ENCODE results near the gene CCSER1. TPM values are rescaled to one million over a fixed set of nuclear protein-coding genes. Genes with fewer than 3 reads are reported as not detected.
A peak's percentile ranks its signal among the peaks of the same experiment; 100 is the strongest.

Gene CCSER1
- total and polyA plus RNA-seq, 9 donors, result 0.21 to 8.3 (median 3.2) TPM

GRCh38 chr4:90126805-90127204, 389 bp upstream of the CCSER1 start:
- no peak for TF ChIP-seq POLR2A (IDR thresholded peaks at IDR 0.05)
- no peak for TF ChIP-seq EP300 (IDR thresholded peaks at IDR 0.05)
- no peak for TF ChIP-seq CTCF (IDR thresholded peaks at IDR 0.05)
- Histone ChIP-seq H3K36me3 (no peaks in the 10 kb centered on the region), H3K4me3 (peak overlapping the region; percentile 48), H3K27me3 (no peaks in the 10 kb centered on the region), H3K9me3 (no peaks in the 10 kb centered on the region), H3K4me1 (ENCODE audit: insufficient read depth) (peaks cover 3% of the 10 kb centered on the region), H3K27ac (no peak overlapping the region)
- WGBS, 3 donors, result 7 to 19% (median 11%) methylated on average over 8 of the region's 8 CpGs
- intact Hi-C loops (cut with DNase I), result no loop called here
- no peak for DNase-seq

- Histone ChIP-seq H3K27ac (peak overlapping the region in 1 of 2 donors; percentile 4), H3K36me3 (no peaks in the 10 kb centered on the region), H3K4me1 (ENCODE audit: insufficient read depth) (peaks cover 3% of the 10 kb centered on the region), H3K27me3 (no peaks in the 10 kb centered on the region), H3K9me3 (no peaks in the 10 kb centered on the region), H3K4me3 (peak overlapping the region; percentile 48)
- DNase-seq, result peak in 4 of 5 donors; percentile 9 to 43 (median 20)
- intact Hi-C loops (cut with DNase I), result no loop called here
- 0% methylated on average over 5 to 81 of the region's 81 CpGs for WGBS, 3 donors
- TF ChIP-seq EP300 (IDR thresholded peaks at IDR 0.05) (no peak), CTCF (IDR thresholded peaks at IDR 0.05) (no peak), POLR2A (IDR thresholded peaks at IDR 0.05) (no peak)
These were observed 632 bp downstream of the CCSER1 start for GRCh38 chr4:90127706-90128345.

GRCh38 chr4:90128961-90129495, 1.8 kb downstream of the CCSER1 start:
- H3K9me3 ChIP-seq, result no peaks in the 10 kb centered on the region
- H3K36me3 ChIP-seq, result no peaks in the 10 kb centered on the region
- peaks cover 3% of the 10 kb centered on the region for H3K4me1 ChIP-seq (ENCODE audit: insufficient read depth)
- intact Hi-C loops (cut with DNase I), result no loop called here
- no peak overlapping the region for H3K27ac ChIP-seq
- TF ChIP-seq CTCF (IDR thresholded peaks at IDR 0.05) (no peak), POLR2A (IDR thresholded peaks at IDR 0.05) (no peak), EP300 (IDR thresholded peaks at IDR 0.05) (no peak)
- WGBS, 3 donors, result 36 to 48% (median 43%) methylated on average over 4 of the region's 4 CpGs
- DNase-seq, result no peak
- peak overlapping the region; percentile 48 for H3K4me3 ChIP-seq
- H3K27me3 ChIP-seq, result no peaks in the 10 kb centered on the region

GRCh38 chr4:90130076-90130475, 2.9 kb downstream of the CCSER1 start:
- no peaks in the 10 kb centered on the region for H3K27me3 ChIP-seq
- no peak for DNase-seq
- no peak overlapping the region for H3K27ac ChIP-seq
- H3K9me3 ChIP-seq, result no peaks in the 10 kb centered on the region
- H3K36me3 ChIP-seq, result no peaks in the 10 kb centered on the region
- WGBS, 3 donors, result 79 to 86% (median 79%) methylated on average over 5 of the region's 5 CpGs
- H3K4me1 ChIP-seq (ENCODE audit: insufficient read depth), result peaks cover 3% of the 10 kb centered on the region
- no peak overlapping the region for H3K4me3 ChIP-seq
- intact Hi-C loops (cut with DNase I), result no loop called here
- TF ChIP-seq POLR2A (IDR thresholded peaks at IDR 0.05), result no peak
- TF ChIP-seq EP300 (IDR thresholded peaks at IDR 0.05), result no peak
- no peak for TF ChIP-seq CTCF (IDR thresholded peaks at IDR 0.05)
